NT2/D1 (cell line): ENCODE measurements around the gene POMGNT1.

Source experiments
- YY1 ChIP-seq: IDR thresholded peaks from 2 replicates; pipeline ENCODE4 v1.6.1; 2011; ENCODE audit not compliant: insufficient read length, insufficient read depth
- ZNF274 ChIP-seq: IDR thresholded peaks from 2 replicates; pipeline ENCODE4 v1.6.1; 2011; ENCODE audit warnings: mild to moderate bottlenecking, low read depth, low read length

- no peak for TF ChIP-seq ZNF274
- no peak for TF ChIP-seq YY1
These were observed 7.1 kb downstream of the POMGNT1 start for GRCh38 chr1:46191033-46191701.
